RWPE2 (cell line): ENCODE data around the gene INPP5B.

Source experiments
- ATAC-seq: fragments of 200-7000 bp; cut with Tn5 transposase; 3 replicates; pipeline ENCODE4 v1.9.1; 2021; ENCODE audit warnings: low read depth
- DNase-seq: peaks from one replicate; pipeline ENCODE4 v3.0.0-alpha.2; 2020; ENCODE audit warnings: low spot score
- H3K27ac ChIP-seq: fragments of 450-650 bp; 2 replicates; pipeline ENCODE4 v1.5.1; 2017; ENCODE audit warnings: mild to moderate bottlenecking; ENCODE audit not compliant: poor library complexity, severe bottlenecking
- H3K27me3 ChIP-seq: fragments of 250-450 bp; sonication (Bioruptor Pico); 2 replicates; pipeline ENCODE4 v1.5.1; 2021; ENCODE audit warnings: mild to moderate bottlenecking, moderate library complexity; ENCODE audit not compliant: insufficient read depth, poor library complexity, severe bottlenecking
- H3K36me3 ChIP-seq: fragments of 250-450 bp; sonication (Bioruptor Pico); 2 replicates; pipeline ENCODE4 v1.5.1; 2020; ENCODE audit warnings: low read depth, mild to moderate bottlenecking, moderate library complexity
- H3K4me1 ChIP-seq: fragments of 250-450 bp; sonication (Bioruptor Pico); 2 replicates; pipeline ENCODE4 v1.5.1; 2021; ENCODE audit warnings: mild to moderate bottlenecking, moderate library complexity; ENCODE audit not compliant: insufficient read depth, poor library complexity, severe bottlenecking
- H3K4me3 ChIP-seq: fragments of 250-450 bp; sonication (Bioruptor Pico); 2 replicates; pipeline ENCODE4 v1.5.1; 2021; ENCODE audit warnings: mild to moderate bottlenecking, moderate library complexity; ENCODE audit not compliant: severe bottlenecking
- H3K9me3 ChIP-seq: fragments of 250-450 bp; sonication (Bioruptor Pico); 2 replicates; pipeline ENCODE4 v1.5.1; 2021; ENCODE audit warnings: mild to moderate bottlenecking, moderate library complexity; ENCODE audit not compliant: severe bottlenecking
- TF ChIP-seq, protein P1 (sequence below): fragments of 450-650 bp; IDR thresholded peaks from one replicate; pipeline ENCODE4 v1.5.1; 2017; ENCODE audit warnings: mild to moderate bottlenecking, moderate library complexity; ENCODE audit not compliant: poor library complexity, severe bottlenecking

INPP5B gene

DNA sequence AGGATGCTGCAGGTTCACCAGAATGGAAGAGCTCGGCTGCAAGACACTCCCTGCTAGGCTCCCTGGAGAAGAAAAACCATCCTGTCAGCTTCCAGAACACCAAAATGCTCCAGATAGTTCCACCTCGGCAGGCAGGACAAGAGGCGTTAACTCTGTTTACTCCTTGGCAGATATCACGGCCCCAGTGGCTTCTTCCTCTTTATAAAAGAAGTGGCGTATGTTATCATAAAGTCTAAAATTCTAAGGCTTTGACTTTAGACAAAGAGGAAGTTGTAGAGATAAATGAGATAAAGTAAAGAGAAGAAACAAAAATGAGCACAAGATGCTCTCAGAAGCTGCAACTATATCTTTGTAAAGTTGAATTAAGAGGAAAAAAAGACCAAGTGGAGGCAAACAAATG lies 63.2 kb downstream of the INPP5B start:
- DNase-seq, result no peak
- TF ChIP-seq, protein P1, sequence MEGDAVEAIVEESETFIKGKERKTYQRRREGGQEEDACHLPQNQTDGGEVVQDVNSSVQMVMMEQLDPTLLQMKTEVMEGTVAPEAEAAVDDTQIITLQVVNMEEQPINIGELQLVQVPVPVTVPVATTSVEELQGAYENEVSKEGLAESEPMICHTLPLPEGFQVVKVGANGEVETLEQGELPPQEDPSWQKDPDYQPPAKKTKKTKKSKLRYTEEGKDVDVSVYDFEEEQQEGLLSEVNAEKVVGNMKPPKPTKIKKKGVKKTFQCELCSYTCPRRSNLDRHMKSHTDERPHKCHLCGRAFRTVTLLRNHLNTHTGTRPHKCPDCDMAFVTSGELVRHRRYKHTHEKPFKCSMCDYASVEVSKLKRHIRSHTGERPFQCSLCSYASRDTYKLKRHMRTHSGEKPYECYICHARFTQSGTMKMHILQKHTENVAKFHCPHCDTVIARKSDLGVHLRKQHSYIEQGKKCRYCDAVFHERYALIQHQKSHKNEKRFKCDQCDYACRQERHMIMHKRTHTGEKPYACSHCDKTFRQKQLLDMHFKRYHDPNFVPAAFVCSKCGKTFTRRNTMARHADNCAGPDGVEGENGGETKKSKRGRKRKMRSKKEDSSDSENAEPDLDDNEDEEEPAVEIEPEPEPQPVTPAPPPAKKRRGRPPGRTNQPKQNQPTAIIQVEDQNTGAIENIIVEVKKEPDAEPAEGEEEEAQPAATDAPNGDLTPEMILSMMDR, result no peak
- Histone ChIP-seq H3K27ac (no peak overlapping the region), H3K4me1 (no peaks in the 10 kb centered on the region), H3K27me3 (no peaks in the 10 kb centered on the region), H3K36me3 (peaks cover 8% of the 10 kb centered on the region), H3K4me3 (no peak overlapping the region), H3K9me3 (no peaks in the 10 kb centered on the region)
- no peak for ATAC-seq

DNA sequence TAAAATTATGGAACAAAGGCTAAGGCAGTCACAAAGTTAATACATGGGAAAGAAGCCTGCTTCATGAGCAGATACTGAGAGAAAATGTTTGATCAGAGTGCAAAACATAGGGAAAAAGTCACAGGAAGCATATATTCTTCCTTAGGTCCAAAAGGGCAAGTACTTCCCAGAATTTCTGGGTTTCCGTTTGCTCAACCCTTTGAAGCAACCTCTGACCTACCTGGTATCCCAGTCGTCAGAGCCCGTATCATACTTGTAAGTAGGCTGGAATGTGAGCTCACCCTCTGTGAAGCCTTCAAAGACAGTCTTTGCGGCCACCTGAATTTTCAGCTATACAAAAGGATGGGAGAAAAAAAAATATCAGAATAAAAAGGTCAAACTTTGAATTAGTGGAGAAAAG lies 67.0 kb downstream of the INPP5B start:
- ATAC-seq, result no peak
- TF ChIP-seq, protein P1, result no peak
- H3K36me3 ChIP-seq, result peaks cover 17% of the 10 kb centered on the region
- no peaks in the 10 kb centered on the region for H3K4me1 ChIP-seq
- DNase-seq, result no peak
- no peaks in the 10 kb centered on the region for H3K9me3 ChIP-seq
- no peak overlapping the region for H3K4me3 ChIP-seq
- no peaks in the 10 kb centered on the region for H3K27me3 ChIP-seq
- H3K27ac ChIP-seq, result no peak overlapping the region

DNA sequence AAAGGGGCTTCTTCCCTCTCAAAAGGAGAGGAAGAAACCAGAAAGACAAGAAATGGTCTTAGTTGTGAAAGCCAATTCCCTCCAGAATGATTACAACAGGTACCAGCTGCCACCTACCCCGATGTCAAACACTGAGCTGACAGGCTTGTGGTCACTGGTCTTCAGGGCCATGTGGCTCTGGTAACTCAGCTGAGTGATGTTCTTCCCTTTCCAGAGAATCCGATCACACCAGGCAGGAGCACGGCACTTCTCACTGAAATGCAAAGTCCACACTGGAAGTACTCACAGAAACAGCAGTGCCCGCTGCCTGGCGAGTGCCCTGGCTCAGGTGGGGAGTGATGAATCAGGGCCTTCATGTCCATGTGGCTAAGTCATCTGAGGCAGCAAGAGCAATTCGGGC lies 68.8 kb downstream of the INPP5B start:
- Histone ChIP-seq H3K27ac (no peak overlapping the region), H3K9me3 (no peaks in the 10 kb centered on the region), H3K4me3 (no peak overlapping the region), H3K36me3 (peaks cover 21% of the 10 kb centered on the region), H3K4me1 (no peaks in the 10 kb centered on the region), H3K27me3 (no peaks in the 10 kb centered on the region)
- DNase-seq (no peak), ATAC-seq (no peak)
- TF ChIP-seq, protein P1, result no peak

DNA sequence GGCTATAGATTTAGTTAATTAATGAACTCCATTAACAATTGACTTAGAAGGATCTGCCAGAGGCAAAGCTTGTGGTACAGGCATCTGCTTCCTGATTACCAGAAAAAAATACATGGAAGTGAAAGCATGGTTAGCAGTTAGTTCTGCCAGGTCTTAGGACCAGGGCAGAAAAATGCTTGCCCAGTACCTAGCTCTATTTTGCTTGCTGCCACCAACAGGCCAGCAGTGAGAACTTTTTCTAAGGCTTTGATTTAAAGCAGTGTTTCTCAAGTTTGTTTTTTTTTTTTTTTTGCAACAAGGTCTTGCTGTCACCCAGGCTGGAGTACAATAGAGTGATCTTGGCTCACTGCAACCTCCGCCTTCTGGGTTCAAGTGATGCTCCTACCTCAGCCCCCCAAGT lies 71.0 kb downstream of the INPP5B start:
- H3K36me3 ChIP-seq, result peaks cover 21% of the 10 kb centered on the region
- H3K4me1 ChIP-seq, result no peaks in the 10 kb centered on the region
- no peak overlapping the region for H3K4me3 ChIP-seq
- ATAC-seq, result no peak
- no peak overlapping the region for H3K27ac ChIP-seq
- DNase-seq, result no peak
- H3K9me3 ChIP-seq, result no peaks in the 10 kb centered on the region
- TF ChIP-seq, protein P1, result peak; percentile 39
- H3K27me3 ChIP-seq, result no peaks in the 10 kb centered on the region

DNA sequence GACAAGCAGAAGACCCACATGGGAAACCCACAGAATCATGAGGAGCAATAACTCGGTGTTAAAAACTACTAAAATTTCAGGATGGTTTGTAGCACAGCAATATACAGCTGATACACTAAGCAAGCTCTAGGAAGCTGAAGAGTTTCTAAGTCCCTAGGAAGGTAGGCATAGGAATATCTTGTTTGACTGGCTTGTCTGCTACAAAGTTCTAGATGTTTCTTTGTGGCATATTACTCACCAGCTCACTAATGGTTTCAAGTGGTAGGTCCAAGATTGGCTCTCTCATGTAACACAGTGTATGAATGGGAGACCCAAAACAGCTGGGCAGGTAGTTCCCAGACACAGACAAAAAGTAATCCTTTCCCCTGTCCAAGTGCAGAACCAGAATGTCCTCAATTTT lies 74.2 kb downstream of the INPP5B start:
- Histone ChIP-seq H3K4me1 (no peaks in the 10 kb centered on the region), H3K27me3 (no peaks in the 10 kb centered on the region), H3K36me3 (peaks cover 16% of the 10 kb centered on the region), H3K27ac (no peak overlapping the region), H3K4me3 (no peak overlapping the region), H3K9me3 (no peaks in the 10 kb centered on the region)
- no peak for ATAC-seq
- TF ChIP-seq, protein P1, result no peak
- DNase-seq, result no peak
